RWPE1 (cell line): ENCODE results near the gene HIVEP1.
A peak's percentile ranks its signal among the peaks of the same experiment; 100 is the strongest.

Experiments
- CTCF ChIA-PET: fragments of 350-600 bp; sonication (Branson Sonifier 250); formaldehyde crosslinking; extraction: SDS; loops from one replicate; lab custom pipeline; 2021; lab: Yijun Ruan, JAX
- POLR2A ChIA-PET: fragments of 400-600 bp; formaldehyde crosslinking; extraction: SDS; loops from one replicate; lab custom pipeline; 2020; ENCODE audit warnings: antibody characterized with exemption; ENCODE audit not compliant: low non-redundant PET; lab: Yijun Ruan, JAX
- DNase-seq: peaks from one replicate; pipeline ENCODE4 v3.0.0; 2012; ENCODE audit warnings: low spot score
- H3K27ac ChIP-seq: fragments of 450-650 bp; 2 replicates; pipeline ENCODE4 v1.5.1; 2017
- TF ChIP-seq, protein P1 (sequence below): fragments of 450-650 bp; conservative IDR thresholded peaks from 2 replicates; pipeline ENCODE4 v1.5.1; 2017; ENCODE audit warnings: low read depth, mild to moderate bottlenecking

The HIVEP1 gene

DNA sequence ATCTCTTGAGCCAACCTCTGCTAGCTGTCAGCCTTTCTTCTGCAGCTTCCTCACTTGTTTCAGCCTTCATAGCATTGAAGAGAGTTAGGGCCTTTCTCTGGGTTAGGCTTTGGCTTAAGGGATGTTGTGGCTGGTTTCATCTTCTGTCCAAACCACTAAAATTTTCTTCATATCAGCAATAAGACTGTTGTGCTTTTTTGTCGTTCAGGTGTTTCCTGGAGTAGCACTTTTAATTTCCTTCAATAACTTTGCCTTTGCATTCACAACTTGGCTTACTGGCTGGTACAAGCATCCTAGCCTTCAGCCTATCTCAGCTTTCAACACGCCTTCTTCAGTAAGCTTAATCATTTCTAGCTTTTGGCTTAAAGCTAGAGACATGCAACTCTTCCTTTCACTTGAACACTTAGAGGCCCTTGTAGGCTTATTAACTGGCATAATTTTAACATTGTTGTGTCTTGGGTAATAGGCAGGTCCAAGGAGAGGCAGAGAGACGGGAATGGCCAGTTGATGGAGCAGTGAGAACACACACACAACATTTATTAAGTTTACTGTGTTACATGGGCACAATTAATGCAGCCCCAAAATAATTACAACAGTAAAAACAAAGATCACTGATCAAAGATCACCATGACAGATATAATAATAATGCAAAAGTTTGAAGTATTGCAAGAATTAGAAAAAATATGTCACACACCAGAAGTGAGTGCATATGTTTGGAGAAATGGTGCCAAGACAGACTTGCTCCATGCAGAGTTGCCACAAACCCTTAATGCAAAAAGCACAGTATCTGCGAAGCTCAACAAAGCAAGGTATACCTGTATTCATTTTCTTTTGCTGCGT is 98.6 kb downstream of the HIVEP1 start:
- no peak overlapping the region for H3K27ac ChIP-seq
- TF ChIP-seq, protein P1, sequence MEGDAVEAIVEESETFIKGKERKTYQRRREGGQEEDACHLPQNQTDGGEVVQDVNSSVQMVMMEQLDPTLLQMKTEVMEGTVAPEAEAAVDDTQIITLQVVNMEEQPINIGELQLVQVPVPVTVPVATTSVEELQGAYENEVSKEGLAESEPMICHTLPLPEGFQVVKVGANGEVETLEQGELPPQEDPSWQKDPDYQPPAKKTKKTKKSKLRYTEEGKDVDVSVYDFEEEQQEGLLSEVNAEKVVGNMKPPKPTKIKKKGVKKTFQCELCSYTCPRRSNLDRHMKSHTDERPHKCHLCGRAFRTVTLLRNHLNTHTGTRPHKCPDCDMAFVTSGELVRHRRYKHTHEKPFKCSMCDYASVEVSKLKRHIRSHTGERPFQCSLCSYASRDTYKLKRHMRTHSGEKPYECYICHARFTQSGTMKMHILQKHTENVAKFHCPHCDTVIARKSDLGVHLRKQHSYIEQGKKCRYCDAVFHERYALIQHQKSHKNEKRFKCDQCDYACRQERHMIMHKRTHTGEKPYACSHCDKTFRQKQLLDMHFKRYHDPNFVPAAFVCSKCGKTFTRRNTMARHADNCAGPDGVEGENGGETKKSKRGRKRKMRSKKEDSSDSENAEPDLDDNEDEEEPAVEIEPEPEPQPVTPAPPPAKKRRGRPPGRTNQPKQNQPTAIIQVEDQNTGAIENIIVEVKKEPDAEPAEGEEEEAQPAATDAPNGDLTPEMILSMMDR, result no peak
- DNase-seq, result no peak
- POLR2A ChIA-PET, result no interaction called here
- CTCF ChIA-PET, result interaction anchor here (0.7 kb wide), 2 partner anchors 471 to 862 kb away, joined by 3 read pairs; no protein-coding TSS in a partner anchor

DNA sequence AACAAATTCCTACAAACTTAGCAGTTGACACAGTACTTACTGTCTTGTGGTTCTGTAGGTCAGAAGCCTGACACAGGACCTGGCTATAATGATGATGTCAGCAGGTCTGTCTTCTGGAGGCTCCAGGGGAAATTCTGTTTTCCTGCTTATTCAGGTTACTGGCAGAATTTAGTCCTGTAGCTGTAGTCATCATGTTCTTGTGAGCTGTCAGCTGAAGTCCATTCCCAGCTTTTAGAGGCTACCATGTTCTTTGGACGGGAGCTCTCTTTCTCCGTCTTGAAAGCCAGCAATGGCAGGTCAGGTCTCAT is 99.2 kb downstream of the HIVEP1 start:
- DNase-seq, result no peak
- ChIA-PET CTCF (interaction anchor here (0.7 kb wide), 2 partner anchors 470 to 862 kb away, joined by 3 read pairs; no protein-coding TSS in a partner anchor), POLR2A (no interaction called here)
- TF ChIP-seq, protein P1, result no peak
- no peak overlapping the region for H3K27ac ChIP-seq

GRCh38 chr6:12112540-12113189 is 100.6 kb downstream of the HIVEP1 start:
- no peak for DNase-seq
- H3K27ac ChIP-seq, result no peak overlapping the region
- TF ChIP-seq, protein P1, result no peak
- ChIA-PET CTCF (no interaction called here), POLR2A (no interaction called here)

DNA sequence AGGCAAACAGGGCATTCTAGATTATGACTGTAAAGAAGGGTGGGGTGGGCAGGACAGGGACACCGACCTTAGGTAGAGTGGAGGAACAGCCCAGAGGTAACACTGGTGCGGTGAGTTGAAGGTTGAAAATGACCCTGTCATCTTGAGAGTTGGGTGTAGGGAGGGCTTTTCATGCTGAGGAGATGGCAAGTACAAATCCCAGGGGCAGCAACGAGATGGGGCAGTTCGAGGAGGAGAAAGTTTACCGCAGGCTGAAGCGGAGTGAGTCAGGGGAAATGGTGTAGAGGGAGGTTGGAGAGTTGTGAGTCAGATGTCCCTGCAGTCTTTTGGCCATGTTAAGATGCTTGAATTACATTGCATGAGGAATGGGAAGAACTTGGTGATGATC is 101.1 kb downstream of the HIVEP1 start:
- H3K27ac ChIP-seq, result no peak overlapping the region
- ChIA-PET POLR2A (no interaction called here), CTCF (no interaction called here)
- TF ChIP-seq, protein P1, result no peak
- peak; percentile 51 for DNase-seq

GRCh38 chr6:12114055-12114503 is 102.0 kb downstream of the HIVEP1 start:
- CTCF ChIA-PET, result interaction anchor here (0.7 kb wide), 1 partner anchor 527 kb away, joined by 3 read pairs; no protein-coding TSS in a partner anchor
- POLR2A ChIA-PET, result no interaction called here
- TF ChIP-seq, protein P1, result no peak
- H3K27ac ChIP-seq, result no peak overlapping the region
- DNase-seq, result no peak

GRCh38 chr6:12115001-12115400 is 102.9 kb downstream of the HIVEP1 start:
- CTCF ChIA-PET, result interaction anchor here (0.6 to 0.7 kb wide), 2 partner anchors 41 to 526 kb away, joined by 3 read pairs; no protein-coding TSS in a partner anchor
- no peak overlapping the region for H3K27ac ChIP-seq
- TF ChIP-seq, protein P1, result no peak
- DNase-seq, result no peak
- POLR2A ChIA-PET, result no interaction called here
